ENCODE data around the gene LMX1A.

Gene LMX1A

DNA sequence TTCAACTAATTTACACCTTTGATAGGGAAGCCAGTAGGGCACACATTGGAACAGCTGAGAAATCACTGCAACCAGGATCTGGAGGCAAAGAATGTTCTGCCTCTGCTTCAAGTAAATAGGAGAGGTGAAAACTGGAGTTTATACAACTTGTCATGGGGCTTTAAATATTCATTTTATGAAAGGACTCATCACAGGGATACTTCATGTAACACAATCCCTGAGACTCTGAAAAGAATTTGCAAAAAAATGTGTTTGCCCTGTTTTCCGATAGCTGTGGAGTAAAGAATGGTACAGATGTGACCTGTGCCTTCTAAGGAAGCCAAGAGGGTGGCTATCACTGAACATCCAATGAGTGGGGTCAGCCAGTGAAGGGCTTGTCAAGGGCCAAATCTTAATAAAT, 152.0 kb downstream of the LMX1A start:
- TF ChIP-seq, protein P1, sequence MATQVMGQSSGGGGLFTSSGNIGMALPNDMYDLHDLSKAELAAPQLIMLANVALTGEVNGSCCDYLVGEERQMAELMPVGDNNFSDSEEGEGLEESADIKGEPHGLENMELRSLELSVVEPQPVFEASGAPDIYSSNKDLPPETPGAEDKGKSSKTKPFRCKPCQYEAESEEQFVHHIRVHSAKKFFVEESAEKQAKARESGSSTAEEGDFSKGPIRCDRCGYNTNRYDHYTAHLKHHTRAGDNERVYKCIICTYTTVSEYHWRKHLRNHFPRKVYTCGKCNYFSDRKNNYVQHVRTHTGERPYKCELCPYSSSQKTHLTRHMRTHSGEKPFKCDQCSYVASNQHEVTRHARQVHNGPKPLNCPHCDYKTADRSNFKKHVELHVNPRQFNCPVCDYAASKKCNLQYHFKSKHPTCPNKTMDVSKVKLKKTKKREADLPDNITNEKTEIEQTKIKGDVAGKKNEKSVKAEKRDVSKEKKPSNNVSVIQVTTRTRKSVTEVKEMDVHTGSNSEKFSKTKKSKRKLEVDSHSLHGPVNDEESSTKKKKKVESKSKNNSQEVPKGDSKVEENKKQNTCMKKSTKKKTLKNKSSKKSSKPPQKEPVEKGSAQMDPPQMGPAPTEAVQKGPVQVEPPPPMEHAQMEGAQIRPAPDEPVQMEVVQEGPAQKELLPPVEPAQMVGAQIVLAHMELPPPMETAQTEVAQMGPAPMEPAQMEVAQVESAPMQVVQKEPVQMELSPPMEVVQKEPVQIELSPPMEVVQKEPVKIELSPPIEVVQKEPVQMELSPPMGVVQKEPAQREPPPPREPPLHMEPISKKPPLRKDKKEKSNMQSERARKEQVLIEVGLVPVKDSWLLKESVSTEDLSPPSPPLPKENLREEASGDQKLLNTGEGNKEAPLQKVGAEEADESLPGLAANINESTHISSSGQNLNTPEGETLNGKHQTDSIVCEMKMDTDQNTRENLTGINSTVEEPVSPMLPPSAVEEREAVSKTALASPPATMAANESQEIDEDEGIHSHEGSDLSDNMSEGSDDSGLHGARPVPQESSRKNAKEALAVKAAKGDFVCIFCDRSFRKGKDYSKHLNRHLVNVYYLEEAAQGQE (IDR thresholded peaks at IDR 0.05; ENCODE audit: low read depth) = no peak
- TF ChIP-seq CEBPB (IDR thresholded peaks at IDR 0.05) = no peak
- TF ChIP-seq, protein P2, sequence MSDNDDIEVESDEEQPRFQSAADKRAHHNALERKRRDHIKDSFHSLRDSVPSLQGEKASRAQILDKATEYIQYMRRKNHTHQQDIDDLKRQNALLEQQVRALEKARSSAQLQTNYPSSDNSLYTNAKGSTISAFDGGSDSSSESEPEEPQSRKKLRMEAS (IDR thresholded peaks at IDR 0.05) = no peak
- no peak for TF ChIP-seq CREB1 (IDR thresholded peaks at IDR 0.05; ENCODE audit: low read depth)
- TF ChIP-seq ZBTB7A (IDR thresholded peaks at IDR 0.05; ENCODE audit: low read depth) = no peak
- TF ChIP-seq TEAD4 (IDR thresholded peaks at IDR 0.05) = no peak

DNA sequence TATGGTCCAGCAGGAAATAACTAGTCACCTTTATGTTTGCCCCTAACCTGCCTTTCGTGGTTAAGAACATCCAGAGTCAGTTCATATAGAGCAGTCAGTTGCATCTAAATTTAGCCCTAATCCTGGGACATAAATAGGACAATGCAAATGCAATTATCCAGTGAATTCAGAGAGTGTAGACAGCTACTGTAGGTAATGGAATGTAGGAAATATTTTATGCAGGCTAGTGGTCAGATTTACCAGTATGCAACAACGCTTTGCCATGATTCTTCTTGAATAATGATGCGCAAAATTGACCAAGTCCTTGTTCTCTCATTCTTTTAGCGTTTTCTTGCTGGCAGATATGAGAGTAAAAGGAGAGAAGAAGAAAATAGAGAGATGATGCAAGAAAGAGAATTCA, 165.4 kb downstream of the LMX1A start:
- TF ChIP-seq EGR1 (IDR thresholded peaks at IDR 0.05) = no peak
- no peak for TF ChIP-seq YY1 (IDR thresholded peaks at IDR 0.05; ENCODE audit: low read depth)
- TF ChIP-seq TCF12 (IDR thresholded peaks at IDR 0.05; ENCODE audit: low read depth) = no peak
- TF ChIP-seq CEBPB (IDR thresholded peaks at IDR 0.05) = no peak
- TF ChIP-seq TEAD4 (IDR thresholded peaks at IDR 0.05) = no peak
- TF ChIP-seq NFIC (IDR thresholded peaks at IDR 0.05) = no peak
- TF ChIP-seq, protein P2 (IDR thresholded peaks at IDR 0.05) = no peak
- no peak for TF ChIP-seq TAF1 (IDR thresholded peaks at IDR 0.05; ENCODE audit: low read depth)
- TF ChIP-seq EP300 (IDR thresholded peaks at IDR 0.05; ENCODE audit: borderline replicate concordance) = no peak
- TF ChIP-seq ZBTB7A (IDR thresholded peaks at IDR 0.05; ENCODE audit: low read depth) = no peak
- TF ChIP-seq, protein P3, sequence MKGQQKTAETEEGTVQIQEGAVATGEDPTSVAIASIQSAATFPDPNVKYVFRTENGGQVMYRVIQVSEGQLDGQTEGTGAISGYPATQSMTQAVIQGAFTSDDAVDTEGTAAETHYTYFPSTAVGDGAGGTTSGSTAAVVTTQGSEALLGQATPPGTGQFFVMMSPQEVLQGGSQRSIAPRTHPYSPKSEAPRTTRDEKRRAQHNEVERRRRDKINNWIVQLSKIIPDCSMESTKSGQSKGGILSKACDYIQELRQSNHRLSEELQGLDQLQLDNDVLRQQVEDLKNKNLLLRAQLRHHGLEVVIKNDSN (IDR thresholded peaks at IDR 0.05) = no peak
- no peak for TF ChIP-seq CREB1 (IDR thresholded peaks at IDR 0.05; ENCODE audit: low read depth)
- TF ChIP-seq RAD21 (IDR thresholded peaks at IDR 0.05; ENCODE audit: low read depth) = no peak
- TF ChIP-seq FOXM1 (IDR thresholded peaks at IDR 0.05; ENCODE audit: borderline replicate concordance, low read depth) = no peak
- TF ChIP-seq, protein P1 (IDR thresholded peaks at IDR 0.05; ENCODE audit: low read depth) = no peak

DNA sequence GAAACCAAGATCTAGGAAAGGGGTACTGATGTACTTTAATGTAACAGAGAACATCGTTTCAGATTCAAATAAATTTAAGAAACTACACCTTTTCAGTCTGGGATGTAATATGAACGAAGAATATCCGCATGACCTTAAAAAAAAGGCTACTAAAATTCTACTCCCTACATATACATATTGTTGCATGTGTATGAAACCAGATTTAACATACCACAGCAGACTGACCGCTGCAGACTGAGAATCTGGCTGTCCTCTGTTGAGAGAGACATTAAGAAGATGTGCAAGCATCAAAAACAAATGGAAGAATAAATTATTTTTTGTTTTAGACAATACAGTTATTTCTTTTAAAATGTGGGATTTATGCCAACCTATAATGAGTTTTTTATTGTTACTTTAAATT, 166.6 kb downstream of the LMX1A start:
- no peak for TF ChIP-seq YY1 (IDR thresholded peaks at IDR 0.05; ENCODE audit: low read depth)

DNA sequence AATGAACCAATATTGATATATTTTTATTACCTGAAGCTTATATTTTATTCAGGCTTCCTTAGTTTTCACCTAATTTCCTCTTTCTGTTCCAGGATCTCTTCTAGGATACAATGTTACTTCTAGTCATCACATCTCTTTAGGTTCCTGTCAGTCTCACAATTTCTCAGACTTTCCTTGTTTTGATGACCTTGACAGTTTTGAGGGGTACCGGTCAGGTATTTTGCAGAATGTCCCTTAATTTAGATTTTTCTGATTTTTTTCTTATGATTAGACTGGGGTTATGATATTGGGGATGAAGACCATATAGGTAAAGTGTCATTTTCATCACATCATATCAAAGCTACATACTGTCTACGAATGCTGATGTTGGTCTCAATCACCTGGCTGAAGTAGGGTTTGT, 167.5 kb downstream of the LMX1A start:
- TF ChIP-seq TCF12 (IDR thresholded peaks at IDR 0.05; ENCODE audit: low read depth) (no peak), EGR1 (IDR thresholded peaks at IDR 0.05) (no peak), ZBTB7A (IDR thresholded peaks at IDR 0.05; ENCODE audit: low read depth) (no peak), TAF1 (IDR thresholded peaks at IDR 0.05; ENCODE audit: low read depth) (no peak), RAD21 (IDR thresholded peaks at IDR 0.05; ENCODE audit: low read depth) (no peak), CREB1 (IDR thresholded peaks at IDR 0.05; ENCODE audit: low read depth) (no peak), TEAD4 (IDR thresholded peaks at IDR 0.05) (no peak), CEBPB (IDR thresholded peaks at IDR 0.05) (no peak), YY1 (IDR thresholded peaks at IDR 0.05; ENCODE audit: low read depth) (no peak), EP300 (IDR thresholded peaks at IDR 0.05; ENCODE audit: borderline replicate concordance) (no peak), NFIC (IDR thresholded peaks at IDR 0.05) (no peak), FOXM1 (IDR thresholded peaks at IDR 0.05; ENCODE audit: borderline replicate concordance, low read depth) (no peak)
- TF ChIP-seq, protein P1 (IDR thresholded peaks at IDR 0.05; ENCODE audit: low read depth) = no peak
- TF ChIP-seq, protein P2 (IDR thresholded peaks at IDR 0.05) = no peak
- TF ChIP-seq, protein P3 (IDR thresholded peaks at IDR 0.05) = no peak
